LNCaP clone FGC (cell line): ENCODE data around the gene PRDM1.

Experiments used
- DNase-seq: peaks from one replicate; pipeline ENCODE4 v3.0.0-alpha.2; 2011; ENCODE audit warnings: low read depth
- H3K4me3 ChIP-seq: 2 replicates; pipeline ENCODE4 v1.5.1; 2011; ENCODE audit warnings: mild to moderate bottlenecking, low read depth, low read length, control low read depth
- TF ChIP-seq, protein P1 (sequence below): IDR thresholded peaks from 2 replicates; pipeline ENCODE4 v1.5.1; 2012; ENCODE audit warnings: mild to moderate bottlenecking; ENCODE audit not compliant: control insufficient read depth, insufficient read depth; ENCODE audit errors: extremely low read depth

The PRDM1 gene

DNA sequence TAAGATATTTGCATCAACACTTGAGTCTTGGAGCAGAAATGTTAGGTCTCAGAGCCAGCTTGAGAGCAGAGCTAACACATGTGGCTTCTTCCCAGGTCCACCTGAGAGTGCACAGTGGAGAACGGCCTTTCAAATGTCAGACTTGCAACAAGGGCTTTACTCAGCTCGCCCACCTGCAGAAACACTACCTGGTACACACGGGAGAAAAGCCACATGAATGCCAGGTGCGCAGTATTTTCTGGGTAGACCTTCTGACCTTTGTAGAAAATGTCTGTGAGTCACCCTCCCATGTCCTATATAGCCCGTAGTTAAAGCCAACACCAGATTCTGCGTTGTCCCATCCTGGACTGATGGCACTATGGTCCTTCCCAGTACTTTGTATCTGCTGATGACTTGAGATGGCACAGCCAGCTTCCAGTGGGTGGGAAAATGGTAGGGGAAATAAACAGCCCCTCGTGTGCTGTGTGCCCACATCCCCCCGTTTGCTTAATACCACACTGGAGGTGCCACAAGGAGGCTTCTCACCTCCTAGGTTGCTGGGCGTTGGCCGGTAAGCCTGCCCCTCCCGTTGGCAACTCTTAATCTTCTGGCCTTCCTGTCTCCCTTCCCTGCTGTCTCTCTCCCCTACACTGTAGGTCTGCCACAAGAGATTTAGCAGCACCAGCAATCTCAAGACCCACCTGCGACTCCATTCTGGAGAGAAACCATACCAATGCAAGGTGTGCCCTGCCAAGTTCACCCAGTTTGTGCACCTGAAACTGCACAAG lies 20.3 kb downstream of the PRDM1 start:
- no peak overlapping the region for H3K4me3 ChIP-seq
- TF ChIP-seq, protein P1, sequence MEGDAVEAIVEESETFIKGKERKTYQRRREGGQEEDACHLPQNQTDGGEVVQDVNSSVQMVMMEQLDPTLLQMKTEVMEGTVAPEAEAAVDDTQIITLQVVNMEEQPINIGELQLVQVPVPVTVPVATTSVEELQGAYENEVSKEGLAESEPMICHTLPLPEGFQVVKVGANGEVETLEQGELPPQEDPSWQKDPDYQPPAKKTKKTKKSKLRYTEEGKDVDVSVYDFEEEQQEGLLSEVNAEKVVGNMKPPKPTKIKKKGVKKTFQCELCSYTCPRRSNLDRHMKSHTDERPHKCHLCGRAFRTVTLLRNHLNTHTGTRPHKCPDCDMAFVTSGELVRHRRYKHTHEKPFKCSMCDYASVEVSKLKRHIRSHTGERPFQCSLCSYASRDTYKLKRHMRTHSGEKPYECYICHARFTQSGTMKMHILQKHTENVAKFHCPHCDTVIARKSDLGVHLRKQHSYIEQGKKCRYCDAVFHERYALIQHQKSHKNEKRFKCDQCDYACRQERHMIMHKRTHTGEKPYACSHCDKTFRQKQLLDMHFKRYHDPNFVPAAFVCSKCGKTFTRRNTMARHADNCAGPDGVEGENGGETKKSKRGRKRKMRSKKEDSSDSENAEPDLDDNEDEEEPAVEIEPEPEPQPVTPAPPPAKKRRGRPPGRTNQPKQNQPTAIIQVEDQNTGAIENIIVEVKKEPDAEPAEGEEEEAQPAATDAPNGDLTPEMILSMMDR = no peak
- DNase-seq = no peak

DNA sequence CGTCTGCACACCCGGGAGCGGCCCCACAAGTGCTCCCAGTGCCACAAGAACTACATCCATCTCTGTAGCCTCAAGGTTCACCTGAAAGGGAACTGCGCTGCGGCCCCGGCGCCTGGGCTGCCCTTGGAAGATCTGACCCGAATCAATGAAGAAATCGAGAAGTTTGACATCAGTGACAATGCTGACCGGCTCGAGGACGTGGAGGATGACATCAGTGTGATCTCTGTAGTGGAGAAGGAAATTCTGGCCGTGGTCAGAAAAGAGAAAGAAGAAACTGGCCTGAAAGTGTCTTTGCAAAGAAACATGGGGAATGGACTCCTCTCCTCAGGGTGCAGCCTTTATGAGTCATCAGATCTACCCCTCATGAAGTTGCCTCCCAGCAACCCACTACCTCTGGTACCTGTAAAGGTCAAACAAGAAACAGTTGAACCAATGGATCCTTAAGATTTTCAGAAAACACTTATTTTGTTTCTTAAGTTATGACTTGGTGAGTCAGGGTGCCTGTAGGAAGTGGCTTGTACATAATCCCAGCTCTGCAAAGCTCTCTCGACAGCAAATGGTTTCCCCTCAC lies 21.0 kb downstream of the PRDM1 start:
- DNase-seq = no peak
- TF ChIP-seq, protein P1 = no peak
- H3K4me3 ChIP-seq = no peak overlapping the region

DNA sequence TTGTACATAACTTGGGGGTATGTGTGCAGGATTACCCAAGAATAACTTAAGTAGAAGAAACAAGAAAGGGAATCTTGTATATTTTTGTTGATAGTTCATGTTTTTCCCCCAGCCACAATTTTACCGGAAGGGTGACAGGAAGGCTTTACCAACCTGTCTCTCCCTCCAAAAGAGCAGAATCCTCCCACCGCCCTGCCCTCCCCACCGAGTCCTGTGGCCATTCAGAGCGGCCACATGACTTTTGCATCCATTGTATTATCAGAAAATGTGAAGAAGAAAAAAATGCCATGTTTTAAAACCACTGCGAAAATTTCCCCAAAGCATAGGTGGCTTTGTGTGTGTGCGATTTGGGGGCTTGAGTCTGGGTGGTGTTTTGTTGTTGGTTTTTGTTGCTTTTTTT lies 22.0 kb downstream of the PRDM1 start:
- no peak for DNase-seq
- TF ChIP-seq, protein P1 = no peak
- H3K4me3 ChIP-seq = no peak overlapping the region

DNA sequence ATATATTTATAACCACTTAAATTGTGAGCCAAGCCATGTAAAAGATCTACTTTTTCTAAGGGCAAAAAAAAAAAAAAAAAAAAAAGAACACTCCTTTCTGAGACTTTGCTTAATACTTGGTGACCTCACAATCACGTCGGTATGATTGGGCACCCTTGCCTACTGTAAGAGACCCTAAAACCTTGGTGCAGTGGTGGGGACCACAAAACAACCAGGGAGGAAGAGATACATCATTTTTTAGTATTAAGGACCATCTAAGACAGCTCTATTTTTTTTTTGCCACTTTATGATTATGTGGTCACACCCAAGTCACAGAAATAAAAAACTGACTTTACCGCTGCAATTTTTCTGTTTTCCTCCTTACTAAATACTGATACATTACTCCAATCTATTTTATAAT lies 22.9 kb downstream of the PRDM1 start:
- no peak for DNase-seq

DNA sequence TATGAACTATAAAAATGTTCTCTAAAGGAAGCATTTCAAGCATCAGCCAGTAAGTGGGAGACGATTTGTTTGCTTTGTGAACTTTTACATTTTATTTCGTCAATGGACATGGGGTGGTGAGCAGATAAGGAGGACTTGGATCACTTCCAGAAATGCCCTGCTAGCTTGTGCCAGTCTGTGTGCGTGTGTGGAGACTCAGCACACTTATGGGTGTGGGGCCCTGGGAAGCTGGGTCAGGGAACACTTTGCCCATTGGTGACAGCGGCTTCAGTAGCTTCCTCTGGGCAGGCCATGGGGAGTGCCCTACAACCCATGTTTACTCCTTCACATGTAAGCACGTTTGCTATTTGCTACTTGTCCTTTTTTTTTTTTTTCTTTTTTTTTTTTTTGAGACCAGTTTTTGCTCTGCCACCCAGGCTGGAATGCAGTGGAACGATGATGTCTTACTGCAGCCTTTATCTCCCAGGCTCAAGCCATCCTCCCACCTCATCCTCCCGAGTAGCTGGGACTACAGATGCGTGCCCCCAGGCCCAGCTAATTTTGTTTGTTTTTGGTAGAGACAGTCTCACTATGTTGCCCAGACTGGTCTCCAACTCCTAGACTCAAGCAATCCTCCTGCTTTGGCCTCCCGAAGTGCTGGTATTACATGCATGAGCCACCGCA lies 24.2 kb downstream of the PRDM1 start:
- no peak for DNase-seq
- TF ChIP-seq, protein P1 = no peak
- H3K4me3 ChIP-seq = no peak overlapping the region

More for the DNA sequence above, 22.9 kb downstream of the PRDM1 start:
- no peak overlapping the region for H3K4me3 ChIP-seq
- TF ChIP-seq, protein P1 = no peak

DNA sequence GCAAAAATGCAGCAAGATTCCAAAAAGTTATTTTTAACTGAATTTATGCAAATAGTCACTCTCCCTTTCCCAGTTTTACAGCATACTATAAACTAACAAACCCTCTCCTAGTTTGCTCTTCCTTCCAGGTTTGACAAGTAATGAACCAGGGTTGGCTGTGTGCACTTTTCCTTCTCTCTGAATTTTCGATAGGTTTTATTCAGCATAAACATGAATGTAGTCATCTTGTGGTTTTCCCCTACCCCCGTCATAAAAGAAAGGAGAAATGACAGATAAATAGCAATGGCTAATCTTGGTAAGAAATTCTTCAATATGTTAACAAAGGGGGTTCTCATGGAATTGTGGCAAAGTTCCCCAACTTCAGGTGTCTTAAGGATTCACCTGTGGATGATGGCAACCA lies 26.3 kb downstream of the PRDM1 start:
- DNase-seq = no peak
- H3K4me3 ChIP-seq = no peak overlapping the region
- TF ChIP-seq, protein P1 = no peak
